SK-N-MC (cell line): Measurements from ENCODE around the gene TIGD3.

ENCODE experiments used
- EZH2 ChIP-seq: fragments of 200-600 bp; sonication (generic); IDR thresholded peaks from one replicate; pipeline ENCODE4 v1.6.1; 2017; ENCODE audit warnings: antibody characterized with exemption
- FOXP2 ChIP-seq: optimal IDR thresholded peaks from 2 replicates; pipeline ENCODE3; 2011; ENCODE audit warnings: mild to moderate bottlenecking, moderate library complexity; ENCODE audit not compliant: insufficient read depth; ENCODE audit errors: extremely low read length, control extremely low read depth
- POLR2AphosphoS5 ChIP-seq: IDR thresholded peaks from 2 replicates; pipeline ENCODE4 v1.6.1; 2012; ENCODE audit warnings: mild to moderate bottlenecking, low read depth, low read length, borderline replicate concordance

DNA sequence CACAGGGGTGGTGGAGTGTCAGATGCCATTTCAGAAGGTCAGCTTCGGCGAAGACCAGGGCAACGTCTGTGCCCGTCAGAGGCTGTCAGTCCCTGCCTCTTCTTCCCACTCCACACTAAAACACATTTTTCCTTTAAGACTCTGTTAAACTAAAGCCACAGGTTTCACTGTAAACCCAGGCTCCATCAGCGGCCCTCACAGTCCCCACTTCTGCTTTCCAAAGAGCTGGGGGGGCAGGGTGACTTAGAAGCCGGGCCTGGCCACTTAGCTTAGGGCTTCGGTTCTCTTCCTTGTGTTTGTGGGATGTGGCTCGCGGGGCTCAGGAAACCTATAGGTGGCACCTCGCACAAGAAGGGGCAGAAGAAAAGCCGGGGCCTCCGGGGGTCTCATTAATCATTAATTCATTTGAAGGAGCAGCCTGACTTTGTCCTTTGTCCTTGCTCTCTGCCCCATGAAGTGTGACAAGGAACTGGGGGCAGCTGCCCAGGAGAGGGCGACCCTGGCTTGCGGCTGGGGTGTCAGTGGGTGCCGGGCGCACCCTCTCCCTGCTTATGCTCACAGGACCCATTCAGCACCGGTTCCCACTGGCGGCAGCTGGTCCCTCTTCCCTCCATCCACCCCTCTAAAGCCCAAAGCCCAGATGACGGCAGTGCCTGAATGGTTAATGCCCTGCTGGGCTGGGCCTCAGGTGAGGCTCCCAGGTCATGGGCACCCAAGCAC, 23.8 kb downstream of the TIGD3 start:
- TF ChIP-seq POLR2AphosphoS5 (no peak), FOXP2 (no peak), EZH2 (no peak)
